K562 (cell line): ENCODE measurements around the gene CMTM4. TPM values are rescaled to one million over a fixed set of nuclear protein-coding genes. Genes with fewer than 3 reads are reported as not detected.

Experiments used
- ARNT ChIP-seq, 2 experiments: fragments of 450-650 bp; IDR thresholded peaks; 2 replicates each; pipeline ENCODE4 v1.6.1; 2016; ENCODE audit warnings: mild to moderate bottlenecking in 1 of 2
- CBX3 ChIP-seq, 2 experiments: IDR thresholded peaks; 1 replicate in 1 of 2; 2 replicates in 1 of 2; pipeline ENCODE4 v1.6.1; 2012; ENCODE audit warnings: inconsistent platforms in 2 of 2, low read length in 2 of 2, borderline replicate concordance in 1 of 2, control low read depth in 1 of 2
- CXXC5 ChIP-seq: fragments of 250-450 bp; sonication (Bioruptor Pico); IDR thresholded peaks from 2 replicates; pipeline ENCODE4 v1.8.0; 2022; ENCODE audit warnings: inconsistent platforms, mild to moderate bottlenecking, moderate library complexity
- EWSR1 ChIP-seq: fragments of 450-650 bp; IDR thresholded peaks from 2 replicates; pipeline ENCODE4 v1.6.1; 2018; ENCODE audit warnings: borderline replicate concordance, mild to moderate bottlenecking, low read depth, moderate library complexity; ENCODE audit not compliant: partially characterized antibody
- KDM1A ChIP-seq, 2 experiments: fragments of 450-650 bp; IDR thresholded peaks; 2 replicates each; pipeline ENCODE4 v1.6.1; 2016; ENCODE audit warnings: mild to moderate bottlenecking in 2 of 2
- PRPF4 ChIP-seq: fragments of 200-400 bp; formaldehyde crosslinking; IDR thresholded peaks from one replicate; pipeline ENCODE4 v1.6.1; 2017; ENCODE audit warnings: low read length, low read depth, mild to moderate bottlenecking; ENCODE audit not compliant: insufficient read depth, poor library complexity, severe bottlenecking
- RAD51 ChIP-seq: fragments of 450-650 bp; IDR thresholded peaks from 2 replicates; pipeline ENCODE4 v1.7.1; 2016; ENCODE audit warnings: low read depth, mild to moderate bottlenecking, borderline replicate concordance
- RBBP5 ChIP-seq: fragments of 200-600 bp; sonication (generic); IDR thresholded peaks from 2 replicates; pipeline ENCODE4 v1.6.1; 2012; ENCODE audit warnings: borderline replicate concordance, mild to moderate bottlenecking, low read length, control low read depth, inconsistent platforms; ENCODE audit not compliant: insufficient read depth, poor library complexity, severe bottlenecking
- RBM17 ChIP-seq: fragments of 200-400 bp; formaldehyde crosslinking; IDR thresholded peaks from 2 replicates; pipeline ENCODE4 v1.6.1; 2017; ENCODE audit warnings: low read depth, mild to moderate bottlenecking, low read length, borderline replicate concordance
- SMAD4 ChIP-seq: fragments of 250-450 bp; sonication (Bioruptor Pico); conservative IDR thresholded peaks from 2 replicates; pipeline ENCODE4 v1.8.0; 2021; ENCODE audit warnings: inconsistent platforms, mild to moderate bottlenecking, moderate library complexity
- SMC3 ChIP-seq: conservative IDR thresholded peaks from 2 replicates; pipeline ENCODE4 v1.6.1; 2011; ENCODE audit warnings: low read depth, low read length, improper control_type of control experiment; ENCODE audit not compliant: insufficient read depth
- TOE1 ChIP-seq, 2 experiments: fragments of 450-650 bp in 1 of 2; sonication (generic) in 1 of 2; formaldehyde crosslinking in 1 of 2; IDR thresholded peaks; 2 replicates each; pipeline versions ENCODE4 v1.7.1 to v1.8.0; 2016 to 2022; ENCODE audit warnings: borderline replicate concordance in 2 of 2, mild to moderate bottlenecking in 2 of 2, antibody characterized with exemption in 1 of 2, inconsistent platforms in 1 of 2, low read depth in 1 of 2, missing genetic modification reagents in 1 of 2, moderate library complexity in 1 of 2
- U2AF2 ChIP-seq: fragments of 200-400 bp; formaldehyde crosslinking; optimal IDR thresholded peaks from 2 replicates; pipeline ENCODE3; 2017; ENCODE audit warnings: low read depth, mild to moderate bottlenecking, low read length
- ZBTB7A ChIP-seq: IDR thresholded peaks from 2 replicates; pipeline ENCODE4 v1.6.1; 2011; ENCODE audit warnings: low read depth, mild to moderate bottlenecking, low read length, moderate library complexity, borderline replicate concordance; ENCODE audit not compliant: control insufficient read depth
- ZNF212 ChIP-seq: fragments of 450-650 bp; formaldehyde crosslinking; IDR thresholded peaks from 2 replicates; pipeline ENCODE4 v1.4.0; 2020; ENCODE audit warnings: mild to moderate bottlenecking
- ZNF24 ChIP-seq: fragments of 450-650 bp; IDR thresholded peaks from 2 replicates; pipeline ENCODE4 v1.6.1; 2016
- ZNF589 ChIP-seq: fragments of 200-800 bp; sonication (Bioruptor generic); IDR thresholded peaks from 2 replicates; pipeline ENCODE4 v1.6.1; 2016; ENCODE audit warnings: low read depth, missing genetic modification characterization, missing compliant biosample characterization
- ZNF717 ChIP-seq: fragments of 250-450 bp; sonication (Bioruptor Pico); IDR thresholded peaks from 2 replicates; pipeline ENCODE4 v1.5.0; 2021
- polyA plus RNA-seq, 8 experiments: library from polyadenylated mRNA; depleted of rRNA in 4 of 8; stranded (reverse) in 5 of 8; unstranded in 3 of 8; fragments of >200 nt; fragmentation: Nextera tagmentation in 2 of 8; fragmentation: Illumina TruSeq in 1 of 8; extraction: Ambion mirVana in 2 of 8; extraction: Trizol in 1 of 8; gene quantifications; 2 replicates each; pipeline versions ENCODE4 v1.2.1 to v1.2.3, GENCODE V29; 2011 to 2014; ENCODE audit warnings: inconsistent platforms in 1 of 8, missing spikeins in 1 of 8
- total RNA-seq, 7 experiments: library from RNA; depleted of rRNA in 6 of 7; stranded (reverse); fragments of >200 nt in 6 of 7; fragmentation: Illumina TruSeq in 2 of 7; extraction: Trizol in 2 of 7; gene quantifications; 2 replicates each; pipeline versions ENCODE4 v1.2.1 to v1.2.3, GENCODE V29; 2011 to 2021; ENCODE audit warnings: low replicate concordance in 1 of 7
- TF ChIP-seq, protein P1 (sequence below): fragments of 200-800 bp; sonication (Bioruptor generic); IDR thresholded peaks from 2 replicates; pipeline ENCODE4 v1.6.1; 2017; ENCODE audit warnings: missing genetic modification characterization, missing compliant biosample characterization
- TF ChIP-seq, protein P2 (sequence below): fragments of 250-450 bp; sonication (Bioruptor Pico); IDR thresholded peaks from 2 replicates; pipeline ENCODE4 v1.5.0; 2021; ENCODE audit warnings: mild to moderate bottlenecking, borderline replicate concordance
- TF ChIP-seq, protein P3 (sequence below): fragments of 250-450 bp; sonication (Bioruptor Pico); IDR thresholded peaks from 2 replicates; pipeline ENCODE4 v1.4.0; 2020; ENCODE audit warnings: mild to moderate bottlenecking, moderate library complexity
- TF ChIP-seq, protein P4 (sequence below): fragments of 250-450 bp; sonication (Bioruptor Pico); IDR thresholded peaks from 2 replicates; pipeline ENCODE4 v1.5.0; 2020; ENCODE audit warnings: mild to moderate bottlenecking

Gene CMTM4
- total and polyA plus RNA-seq, 9 of the 15 experiments (the other 6 are each of a cell fraction or from before 2014, with no cell fraction given) = 2.0 to 21.3 (median 12.5) TPM

DNA sequence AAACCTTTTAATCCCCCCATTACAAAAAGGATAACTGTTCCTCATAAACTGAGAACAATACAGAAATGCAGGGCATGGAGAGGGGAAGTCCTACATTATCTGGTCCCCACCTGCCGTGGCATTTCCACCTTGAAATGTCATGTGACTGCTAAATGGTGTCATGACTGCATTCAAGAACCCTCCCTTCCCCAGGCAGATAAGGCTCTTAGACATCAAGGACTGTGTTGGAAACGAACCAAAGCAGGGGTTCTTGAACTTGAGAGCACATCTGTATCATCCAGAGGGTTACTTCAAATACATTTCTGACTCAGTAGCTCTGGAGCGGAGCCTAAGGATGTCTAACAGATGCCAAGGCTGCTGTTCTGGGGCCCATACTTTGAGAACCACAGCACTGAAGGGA is 73.7 kb downstream of the CMTM4 start (continued):
- TF ChIP-seq, protein P1, sequence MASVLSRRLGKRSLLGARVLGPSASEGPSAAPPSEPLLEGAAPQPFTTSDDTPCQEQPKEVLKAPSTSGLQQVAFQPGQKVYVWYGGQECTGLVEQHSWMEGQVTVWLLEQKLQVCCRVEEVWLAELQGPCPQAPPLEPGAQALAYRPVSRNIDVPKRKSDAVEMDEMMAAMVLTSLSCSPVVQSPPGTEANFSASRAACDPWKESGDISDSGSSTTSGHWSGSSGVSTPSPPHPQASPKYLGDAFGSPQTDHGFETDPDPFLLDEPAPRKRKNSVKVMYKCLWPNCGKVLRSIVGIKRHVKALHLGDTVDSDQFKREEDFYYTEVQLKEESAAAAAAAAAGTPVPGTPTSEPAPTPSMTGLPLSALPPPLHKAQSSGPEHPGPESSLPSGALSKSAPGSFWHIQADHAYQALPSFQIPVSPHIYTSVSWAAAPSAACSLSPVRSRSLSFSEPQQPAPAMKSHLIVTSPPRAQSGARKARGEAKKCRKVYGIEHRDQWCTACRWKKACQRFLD (CRISPR knock-in tag) = no peak
- TF ChIP-seq, protein P2, sequence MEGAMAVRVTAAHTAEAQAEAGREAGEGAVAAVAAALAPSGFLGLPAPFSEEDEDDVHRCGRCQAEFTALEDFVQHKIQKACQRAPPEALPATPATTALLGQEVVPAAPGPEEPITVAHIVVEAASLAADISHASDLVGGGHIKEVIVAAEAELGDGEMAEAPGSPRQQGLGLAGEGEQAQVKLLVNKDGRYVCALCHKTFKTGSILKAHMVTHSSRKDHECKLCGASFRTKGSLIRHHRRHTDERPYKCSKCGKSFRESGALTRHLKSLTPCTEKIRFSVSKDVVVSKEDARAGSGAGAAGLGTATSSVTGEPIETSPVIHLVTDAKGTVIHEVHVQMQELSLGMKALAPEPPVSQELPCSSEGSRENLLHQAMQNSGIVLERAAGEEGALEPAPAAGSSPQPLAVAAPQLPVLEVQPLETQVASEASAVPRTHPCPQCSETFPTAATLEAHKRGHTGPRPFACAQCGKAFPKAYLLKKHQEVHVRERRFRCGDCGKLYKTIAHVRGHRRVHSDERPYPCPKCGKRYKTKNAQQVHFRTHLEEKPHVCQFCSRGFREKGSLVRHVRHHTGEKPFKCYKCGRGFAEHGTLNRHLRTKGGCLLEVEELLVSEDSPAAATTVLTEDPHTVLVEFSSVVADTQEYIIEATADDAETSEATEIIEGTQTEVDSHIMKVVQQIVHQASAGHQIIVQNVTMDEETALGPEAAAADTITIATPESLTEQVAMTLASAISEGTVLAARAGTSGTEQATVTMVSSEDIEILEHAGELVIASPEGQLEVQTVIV (CRISPR knock-in tag) = no peak
- peak; percentile 63; the same call in 1 of the 2 replicates for TF ChIP-seq TOE1 (IDR thresholded peaks at IDR 0.05; ENCODE audit: borderline replicate concordance)
- TF ChIP-seq TOE1 (CRISPR knock-in tag; IDR thresholded peaks at IDR 0.05; ENCODE audit: borderline replicate concordance, low read depth) = no peak
- TF ChIP-seq KDM1A (IDR thresholded peaks at IDR 0.05) = no peak
- TF ChIP-seq RBM17 = no peak
- no peak for TF ChIP-seq ARNT (IDR thresholded peaks at IDR 0.05)
- no peak for TF ChIP-seq SMC3
- no peak for TF ChIP-seq EWSR1
- no peak for TF ChIP-seq ZNF212 (CRISPR knock-in tag)
- no peak for TF ChIP-seq CBX3 (IDR thresholded peaks at IDR 0.05; ENCODE audit: borderline replicate concordance in 1 of 2, low read length in 2 of 2)
- no peak for TF ChIP-seq SMAD4 (CRISPR knock-in tag)
- TF ChIP-seq ZNF717 = no peak
- TF ChIP-seq RAD51 = peak; percentile 66; the same call in 1 of the 2 replicates
- TF ChIP-seq U2AF2 = no peak
- TF ChIP-seq, protein P3, sequence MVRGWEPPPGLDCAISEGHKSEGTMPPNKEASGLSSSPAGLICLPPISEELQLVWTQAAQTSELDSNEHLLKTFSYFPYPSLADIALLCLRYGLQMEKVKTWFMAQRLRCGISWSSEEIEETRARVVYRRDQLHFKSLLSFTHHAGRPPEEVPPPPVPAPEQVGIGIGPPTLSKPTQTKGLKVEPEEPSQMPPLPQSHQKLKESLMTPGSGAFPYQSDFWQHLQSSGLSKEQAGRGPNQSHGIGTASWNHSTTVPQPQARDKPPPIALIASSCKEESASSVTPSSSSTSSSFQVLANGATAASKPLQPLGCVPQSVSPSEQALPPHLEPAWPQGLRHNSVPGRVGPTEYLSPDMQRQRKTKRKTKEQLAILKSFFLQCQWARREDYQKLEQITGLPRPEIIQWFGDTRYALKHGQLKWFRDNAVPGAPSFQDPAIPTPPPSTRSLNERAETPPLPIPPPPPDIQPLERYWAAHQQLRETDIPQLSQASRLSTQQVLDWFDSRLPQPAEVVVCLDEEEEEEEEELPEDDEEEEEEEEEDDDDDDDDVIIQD (CRISPR knock-in tag) = no peak
- TF ChIP-seq CXXC5 (CRISPR knock-in tag) = peak; percentile 32; the same call in 1 of the 2 replicates
- TF ChIP-seq PRPF4 = no peak
- TF ChIP-seq, protein P4, sequence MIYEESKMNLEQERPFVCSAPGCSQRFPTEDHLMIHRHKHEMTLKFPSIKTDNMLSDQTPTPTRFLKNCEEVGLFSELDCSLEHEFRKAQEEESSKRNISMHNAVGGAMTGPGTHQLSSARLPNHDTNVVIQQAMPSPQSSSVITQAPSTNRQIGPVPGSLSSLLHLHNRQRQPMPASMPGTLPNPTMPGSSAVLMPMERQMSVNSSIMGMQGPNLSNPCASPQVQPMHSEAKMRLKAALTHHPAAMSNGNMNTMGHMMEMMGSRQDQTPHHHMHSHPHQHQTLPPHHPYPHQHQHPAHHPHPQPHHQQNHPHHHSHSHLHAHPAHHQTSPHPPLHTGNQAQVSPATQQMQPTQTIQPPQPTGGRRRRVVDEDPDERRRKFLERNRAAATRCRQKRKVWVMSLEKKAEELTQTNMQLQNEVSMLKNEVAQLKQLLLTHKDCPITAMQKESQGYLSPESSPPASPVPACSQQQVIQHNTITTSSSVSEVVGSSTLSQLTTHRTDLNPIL = no peak
- no peak for TF ChIP-seq ZNF589
- TF ChIP-seq ZBTB7A = no peak
- TF ChIP-seq RBBP5 = no peak
- no peak for TF ChIP-seq ZNF24
